ENCODE data around the gene ACOT11.

- TF ChIP-seq, protein P1, sequence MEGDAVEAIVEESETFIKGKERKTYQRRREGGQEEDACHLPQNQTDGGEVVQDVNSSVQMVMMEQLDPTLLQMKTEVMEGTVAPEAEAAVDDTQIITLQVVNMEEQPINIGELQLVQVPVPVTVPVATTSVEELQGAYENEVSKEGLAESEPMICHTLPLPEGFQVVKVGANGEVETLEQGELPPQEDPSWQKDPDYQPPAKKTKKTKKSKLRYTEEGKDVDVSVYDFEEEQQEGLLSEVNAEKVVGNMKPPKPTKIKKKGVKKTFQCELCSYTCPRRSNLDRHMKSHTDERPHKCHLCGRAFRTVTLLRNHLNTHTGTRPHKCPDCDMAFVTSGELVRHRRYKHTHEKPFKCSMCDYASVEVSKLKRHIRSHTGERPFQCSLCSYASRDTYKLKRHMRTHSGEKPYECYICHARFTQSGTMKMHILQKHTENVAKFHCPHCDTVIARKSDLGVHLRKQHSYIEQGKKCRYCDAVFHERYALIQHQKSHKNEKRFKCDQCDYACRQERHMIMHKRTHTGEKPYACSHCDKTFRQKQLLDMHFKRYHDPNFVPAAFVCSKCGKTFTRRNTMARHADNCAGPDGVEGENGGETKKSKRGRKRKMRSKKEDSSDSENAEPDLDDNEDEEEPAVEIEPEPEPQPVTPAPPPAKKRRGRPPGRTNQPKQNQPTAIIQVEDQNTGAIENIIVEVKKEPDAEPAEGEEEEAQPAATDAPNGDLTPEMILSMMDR (IDR thresholded peaks at IDR 0.05), result no peak
- TF ChIP-seq POLR2A (IDR thresholded peaks at IDR 0.05), result no peak
- no peak for TF ChIP-seq POLR2AphosphoS5 (IDR thresholded peaks at IDR 0.05)
Observed at GRCh38 chr1:54569339-54569738, 21.3 kb downstream of the ACOT11 start.
